ENCODE data around the gene GAL. TPM values are rescaled to one million over a fixed set of nuclear protein-coding genes. Genes with fewer than 3 reads are reported as not detected.
A peak's percentile ranks its signal among the peaks of the same experiment; 100 is the strongest.

GAL gene
- total RNA-seq, 1 donor from 2014 or later = 5.3 TPM

- peak; percentile 50 for DNase-seq
These were observed 25.0 kb upstream of the GAL start for GRCh38 chr11:68659158-68659921.

GRCh38 chr11:68660066-68660810, 24.1 kb upstream of the GAL start:
- no peak for DNase-seq

DNA sequence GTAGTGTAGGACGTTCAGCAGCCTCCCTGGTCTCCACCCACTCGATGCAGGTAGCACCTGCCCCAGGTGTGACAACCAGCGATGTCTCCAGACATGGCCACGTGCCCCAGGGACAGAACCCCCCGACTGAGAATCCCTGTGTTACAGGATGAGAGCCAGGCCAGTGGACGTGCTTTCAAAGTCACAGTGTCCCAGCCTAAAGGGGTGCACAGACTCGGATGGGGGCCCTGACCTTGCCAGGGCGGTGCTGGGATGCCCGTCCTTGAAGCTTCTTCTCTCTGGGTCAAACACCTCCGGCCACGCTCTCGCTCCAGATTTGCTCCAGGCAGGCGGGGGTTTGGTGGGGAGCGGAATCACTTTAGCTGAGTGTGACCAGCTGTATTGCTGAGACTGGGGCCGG, 23.3 kb upstream of the GAL start:
- DNase-seq = no peak

DNA sequence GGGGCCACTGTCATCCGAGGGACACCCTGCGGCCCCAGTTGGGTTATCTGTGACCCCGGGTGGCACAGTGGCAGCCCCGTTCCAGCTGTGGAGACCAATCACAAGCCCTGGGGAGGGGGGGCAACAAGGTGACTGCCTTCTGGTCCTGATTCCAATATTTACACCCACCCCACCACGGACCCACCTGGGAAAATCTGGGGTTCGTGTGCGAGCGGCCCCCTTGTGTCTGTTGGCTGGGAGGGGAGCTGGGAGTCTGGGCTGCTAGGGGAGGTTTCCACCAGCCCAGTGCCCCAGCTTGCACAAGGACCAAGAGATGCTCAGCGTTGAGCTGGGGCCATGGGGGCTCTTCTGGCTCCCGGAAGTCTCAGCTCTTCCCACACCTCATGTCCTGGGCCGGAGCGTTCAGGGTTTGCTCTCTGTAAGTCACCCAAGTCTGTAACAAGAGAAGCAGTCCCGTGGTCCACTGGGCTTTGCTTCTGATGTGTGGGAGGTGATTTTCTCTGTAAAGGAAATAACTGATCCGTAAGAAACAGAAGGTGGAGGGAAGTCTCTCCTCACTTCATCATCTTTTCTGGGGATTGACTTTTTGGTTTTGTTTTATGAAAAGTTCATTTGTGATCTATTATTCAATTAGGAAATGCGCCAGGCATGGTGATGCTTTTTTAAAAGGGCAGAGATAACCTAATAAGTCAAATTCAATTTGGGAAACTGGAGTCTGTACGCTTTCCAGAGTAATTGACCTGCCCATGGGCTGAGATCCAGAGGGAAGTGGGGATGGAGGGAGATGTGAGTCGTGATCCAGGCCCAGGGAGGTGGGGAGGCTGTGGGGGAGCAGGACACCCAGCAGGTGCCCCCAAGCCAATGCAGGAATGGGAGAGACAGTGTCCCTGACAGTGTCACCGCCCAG, 22.4 kb upstream of the GAL start:
- DNase-seq = no peak

DNA sequence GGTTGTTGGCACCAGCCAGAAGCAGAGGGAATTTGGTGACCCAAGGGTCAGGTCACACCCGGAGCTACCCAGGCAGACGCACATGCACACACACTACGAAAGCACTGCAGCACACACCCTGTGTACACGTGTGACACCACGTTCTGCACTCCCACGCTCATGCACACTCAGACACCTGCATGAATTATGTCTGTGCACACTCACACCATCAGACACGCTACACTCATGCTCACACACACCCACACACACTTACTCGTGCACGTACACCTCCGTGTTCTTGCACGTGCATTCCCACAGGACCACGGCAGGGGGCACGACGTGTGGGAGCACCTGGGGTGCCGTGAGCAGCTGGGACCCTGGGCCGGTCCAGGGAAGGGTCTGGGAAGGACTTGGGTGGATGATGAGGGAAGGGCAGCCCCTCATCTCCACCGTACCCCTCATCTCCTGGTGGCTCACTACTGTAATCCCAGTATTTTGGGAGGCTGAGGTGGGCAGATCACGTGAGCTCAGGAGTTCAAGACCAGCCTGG, 20.8 kb upstream of the GAL start:
- no peak for DNase-seq

DNA sequence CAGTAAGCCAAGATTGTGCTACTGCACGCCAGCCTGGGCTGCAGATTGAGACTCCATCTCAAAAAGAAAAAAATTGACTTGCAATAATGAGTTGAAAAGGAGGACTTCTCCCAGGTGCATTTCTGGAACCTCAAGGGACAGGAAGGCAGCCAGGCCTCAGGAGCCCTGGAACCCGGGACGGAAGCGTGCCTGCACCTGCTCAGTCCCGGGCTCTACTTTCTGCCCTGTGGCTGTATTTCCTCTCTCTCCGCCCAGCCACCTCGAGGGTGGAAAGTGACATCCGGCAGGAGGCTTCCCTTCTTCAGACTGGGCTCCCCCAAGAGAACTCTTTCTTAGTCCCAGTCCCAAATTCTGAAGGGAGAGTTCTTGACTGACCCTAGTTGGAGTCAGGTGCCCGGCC, 20.2 kb upstream of the GAL start:
- no peak for DNase-seq

- no peak for DNase-seq
These were observed 19.4 kb upstream of the GAL start for GRCh38 chr11:68664906-68665305.

GRCh38 chr11:68665436-68665835, 18.9 kb upstream of the GAL start:
- no peak for DNase-seq

DNA sequence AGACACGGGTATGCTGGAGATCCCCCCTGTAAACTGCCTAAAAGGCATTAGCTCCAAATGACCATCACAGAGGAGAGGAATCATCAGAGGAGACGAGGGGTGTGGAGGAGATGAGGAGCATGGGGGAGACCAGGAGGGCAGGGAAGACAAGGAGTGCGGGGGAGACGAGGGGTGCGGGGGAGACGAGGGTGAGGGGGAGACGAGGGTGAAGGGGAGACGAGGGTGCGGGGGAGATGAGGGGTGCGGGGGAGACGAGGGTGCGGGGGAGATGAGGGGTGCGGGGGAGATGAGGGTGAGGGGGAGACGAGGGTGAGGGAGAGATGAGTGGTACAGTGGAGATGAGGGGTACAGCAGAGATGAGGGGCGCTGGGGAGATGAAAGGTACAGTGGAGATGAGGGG, 17.5 kb upstream of the GAL start:
- DNase-seq = no peak

- no peak for DNase-seq
These were observed 16.5 kb upstream of the GAL start for GRCh38 chr11:68667511-68668500.

GRCh38 chr11:68669301-68670090, 14.8 kb upstream of the GAL start:
- no peak for DNase-seq

GRCh38 chr11:68670208-68670992, 13.9 kb upstream of the GAL start:
- no peak for DNase-seq

DNA sequence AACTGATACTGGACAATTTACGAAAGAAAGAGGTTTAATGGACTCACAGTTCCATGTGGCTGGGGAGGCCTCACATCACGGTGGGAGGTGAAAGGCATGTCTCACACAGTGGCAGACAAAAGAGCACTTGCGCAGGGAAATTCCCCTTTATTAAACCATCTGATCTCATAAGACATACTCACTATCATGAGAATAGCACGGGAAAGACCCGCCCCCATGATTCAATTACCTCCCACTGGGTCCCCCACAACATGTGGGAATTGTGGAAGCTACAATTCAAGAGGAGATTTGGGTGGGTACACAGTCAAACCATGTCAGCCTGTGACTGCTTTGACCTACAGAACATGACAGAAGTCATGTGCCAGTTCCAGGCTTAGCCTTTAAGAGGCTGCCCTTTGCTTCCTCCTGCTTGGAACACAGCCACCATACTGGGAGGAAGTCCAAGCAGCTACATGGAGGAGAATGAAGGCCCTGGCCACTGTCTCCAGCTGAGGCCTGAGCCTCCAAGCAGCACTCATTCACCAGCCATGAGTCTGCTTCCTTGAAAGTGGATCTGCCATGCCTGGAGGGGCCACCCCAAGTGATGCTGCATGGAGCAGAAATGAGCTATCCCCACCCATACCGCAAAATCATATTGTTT, 10.9 kb upstream of the GAL start:
- no peak for DNase-seq

DNA sequence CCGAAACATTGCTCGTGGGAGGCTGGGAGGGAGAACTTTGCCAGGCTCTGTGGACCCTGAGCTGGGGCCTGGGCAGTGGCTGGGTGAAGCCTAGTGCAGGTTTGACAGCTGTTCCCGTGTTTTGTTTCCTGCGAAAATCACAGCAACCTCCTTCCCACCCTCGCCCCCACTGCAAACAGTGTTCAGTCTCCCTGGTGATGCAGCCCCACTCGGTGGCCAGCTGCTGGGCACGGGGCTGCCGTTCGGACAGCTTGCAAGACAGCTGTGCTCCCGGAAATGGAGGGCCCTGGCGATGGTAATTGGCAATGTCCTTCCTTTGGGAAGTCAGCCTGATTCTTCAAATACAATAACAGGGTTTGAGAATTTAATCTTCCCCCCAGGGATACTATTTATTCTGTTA, 10.4 kb upstream of the GAL start:
- DNase-seq = no peak

DNA sequence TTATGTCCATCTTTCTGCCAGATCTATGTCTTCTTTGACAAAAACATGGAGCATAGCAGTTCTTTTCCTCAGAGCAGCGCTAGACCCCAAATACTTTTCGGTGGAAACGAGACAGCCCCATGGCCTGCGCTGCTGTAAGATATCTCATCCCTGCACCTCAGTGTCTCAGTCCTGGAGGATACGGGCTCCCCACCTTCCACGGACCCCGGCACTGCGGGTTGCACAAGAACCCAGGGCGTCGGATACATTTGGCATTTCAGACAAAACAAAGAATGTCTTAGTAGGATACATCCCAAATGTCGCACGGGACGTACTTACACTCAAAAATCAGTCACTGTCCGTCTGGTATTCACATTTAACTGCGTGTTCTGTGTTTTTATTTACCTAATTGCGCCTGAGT, 9.9 kb upstream of the GAL start:
- no peak for DNase-seq

GRCh38 chr11:68677432-68677831, 6.9 kb upstream of the GAL start:
- no peak for DNase-seq

DNA sequence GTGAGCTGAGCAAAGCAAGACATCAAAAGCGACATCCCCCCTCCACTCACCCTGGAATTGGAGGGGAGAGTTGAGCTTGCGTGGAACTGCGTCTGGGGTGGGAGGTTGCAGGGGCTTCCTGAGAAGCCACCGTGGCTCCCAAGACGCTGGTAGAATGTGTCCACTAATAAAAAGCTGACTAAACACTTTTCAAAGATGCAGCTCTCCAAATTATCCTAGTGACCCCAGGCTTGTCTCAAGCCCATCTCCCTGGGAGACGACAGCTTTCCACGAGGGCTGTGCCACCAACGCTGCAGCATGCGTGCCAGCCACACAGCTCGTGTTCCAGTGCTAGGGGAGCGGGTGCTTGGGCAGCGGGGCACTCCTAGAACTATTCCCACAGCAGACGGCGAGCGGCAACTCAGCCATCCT, 6.3 kb upstream of the GAL start:
- no peak for DNase-seq

- no peak for DNase-seq
These were observed 3.7 kb upstream of the GAL start for GRCh38 chr11:68680541-68681231.

All from skin of body (tissue), 2 donors.